Sigmoid colon (tissue), 4 donors: ENCODE results near the gene B3GNT3.

Source experiments
- CTCF ChIP-seq, 4 experiments: fragments of 450-650 bp in 3 of 4; fragments of 200-600 bp in 1 of 4; IDR thresholded peaks; one replicate each; pipeline ENCODE4 v1.5.1; 2016 to 2019; ENCODE audit warnings: antibody characterized with exemption in 4 of 4, mild to moderate bottlenecking in 3 of 4, moderate library complexity in 2 of 4
- EP300 ChIP-seq, 4 donors: sonication (generic); formaldehyde crosslinking; IDR thresholded peaks; one replicate each; pipeline ENCODE4 v1.6.1; 2017; ENCODE audit warnings: antibody characterized with exemption in 4 of 4
- POLR2A ChIP-seq, 2 donors: fragments of 450-650 bp; IDR thresholded peaks; one replicate each; pipeline ENCODE4 v1.6.1; 2016; ENCODE audit warnings: antibody characterized with exemption in 2 of 2, mild to moderate bottlenecking in 2 of 2, moderate library complexity in 2 of 2
- POLR2AphosphoS5 ChIP-seq, 4 donors: sonication (generic); formaldehyde crosslinking; IDR thresholded peaks; one replicate each; pipeline ENCODE4 v1.6.1; 2017; ENCODE audit warnings: antibody characterized with exemption in 4 of 4

DNA sequence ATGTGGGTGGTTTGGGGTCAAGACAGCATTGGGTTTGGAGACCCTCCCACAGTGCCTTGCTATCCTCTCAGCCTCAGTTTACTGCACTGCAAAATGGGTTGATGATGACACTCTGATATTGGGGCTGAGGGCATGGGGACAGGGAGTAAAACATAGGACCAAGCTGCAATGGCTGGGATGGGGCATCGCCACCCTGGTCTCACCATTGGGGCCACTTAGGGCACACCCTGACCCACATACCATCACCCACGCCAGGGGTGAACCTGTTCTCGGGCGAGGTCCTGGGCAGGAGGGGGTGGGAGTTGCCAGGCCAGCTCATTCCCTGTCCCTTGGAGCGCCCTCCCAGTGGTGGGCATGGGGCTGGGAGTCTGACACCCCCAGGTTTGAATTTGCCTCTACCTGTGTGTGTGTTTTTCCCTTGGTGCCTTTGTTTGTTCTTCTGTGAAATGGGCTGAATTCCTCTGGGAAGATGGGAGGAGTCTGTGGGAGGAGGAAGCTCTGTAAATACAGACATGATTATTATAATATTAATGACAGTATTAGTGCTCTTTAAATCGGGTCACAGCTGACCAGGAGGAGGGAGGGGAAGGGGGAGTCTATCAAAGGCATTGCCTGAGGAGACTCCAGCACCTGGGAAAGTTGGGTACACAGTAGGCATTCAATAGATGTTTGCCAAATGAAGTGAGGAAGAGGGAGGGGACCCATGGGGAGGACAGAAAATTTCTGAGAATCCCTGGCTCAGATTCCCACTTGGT is 45.9 kb upstream of the B3GNT3 start:
- TF ChIP-seq POLR2AphosphoS5 (IDR thresholded peaks at IDR 0.05) (no peak), POLR2A (IDR thresholded peaks at IDR 0.05) (no peak), EP300 (IDR thresholded peaks at IDR 0.05) (no peak), CTCF (IDR thresholded peaks at IDR 0.05) (no peak)
